ENCODE results near the gene C3.

C3 gene

DNA sequence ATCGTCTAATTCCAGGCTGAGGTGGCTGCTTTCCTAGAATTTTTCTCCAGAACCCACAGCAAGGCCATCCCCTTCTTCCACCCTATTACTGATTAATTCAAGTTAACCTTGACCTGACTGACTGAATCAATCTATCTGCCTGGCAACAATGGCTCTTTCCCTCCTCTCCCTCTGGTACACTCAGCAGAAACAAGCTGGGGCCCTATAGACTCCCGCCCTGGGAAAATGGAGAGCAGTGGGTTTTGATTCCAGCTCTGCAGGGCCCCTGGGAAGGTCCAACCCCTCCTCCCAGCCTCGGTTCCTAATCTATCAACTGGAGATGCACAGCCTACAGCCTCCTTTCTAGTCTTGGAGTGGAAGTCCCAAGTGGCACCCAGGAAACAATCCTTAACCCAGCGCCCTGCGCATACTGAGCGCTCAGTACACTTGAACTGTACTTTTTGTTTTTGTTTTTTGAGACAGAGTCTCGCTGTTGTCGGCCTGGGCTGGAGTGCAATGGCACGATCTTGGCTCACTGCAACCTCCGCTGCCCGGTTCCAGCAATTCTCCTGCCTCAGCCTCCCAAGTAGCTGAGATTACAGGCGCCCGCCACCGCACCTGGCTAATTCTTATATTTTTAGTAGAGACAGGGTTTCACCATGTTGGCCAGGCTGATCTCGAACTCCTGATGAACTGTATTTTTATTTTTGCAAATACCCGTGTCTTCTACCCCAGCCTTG is 5.2 kb upstream of the C3 start:
- no peak for DNase-seq (ENCODE audit: low read depth)
- TF ChIP-seq, protein P1, sequence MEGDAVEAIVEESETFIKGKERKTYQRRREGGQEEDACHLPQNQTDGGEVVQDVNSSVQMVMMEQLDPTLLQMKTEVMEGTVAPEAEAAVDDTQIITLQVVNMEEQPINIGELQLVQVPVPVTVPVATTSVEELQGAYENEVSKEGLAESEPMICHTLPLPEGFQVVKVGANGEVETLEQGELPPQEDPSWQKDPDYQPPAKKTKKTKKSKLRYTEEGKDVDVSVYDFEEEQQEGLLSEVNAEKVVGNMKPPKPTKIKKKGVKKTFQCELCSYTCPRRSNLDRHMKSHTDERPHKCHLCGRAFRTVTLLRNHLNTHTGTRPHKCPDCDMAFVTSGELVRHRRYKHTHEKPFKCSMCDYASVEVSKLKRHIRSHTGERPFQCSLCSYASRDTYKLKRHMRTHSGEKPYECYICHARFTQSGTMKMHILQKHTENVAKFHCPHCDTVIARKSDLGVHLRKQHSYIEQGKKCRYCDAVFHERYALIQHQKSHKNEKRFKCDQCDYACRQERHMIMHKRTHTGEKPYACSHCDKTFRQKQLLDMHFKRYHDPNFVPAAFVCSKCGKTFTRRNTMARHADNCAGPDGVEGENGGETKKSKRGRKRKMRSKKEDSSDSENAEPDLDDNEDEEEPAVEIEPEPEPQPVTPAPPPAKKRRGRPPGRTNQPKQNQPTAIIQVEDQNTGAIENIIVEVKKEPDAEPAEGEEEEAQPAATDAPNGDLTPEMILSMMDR (conservative IDR thresholded peaks at IDR 0.05; ENCODE audit: low read length): no peak
- no peak overlapping the region for H3K4me3 ChIP-seq (ENCODE audit: low read length)

DNA sequence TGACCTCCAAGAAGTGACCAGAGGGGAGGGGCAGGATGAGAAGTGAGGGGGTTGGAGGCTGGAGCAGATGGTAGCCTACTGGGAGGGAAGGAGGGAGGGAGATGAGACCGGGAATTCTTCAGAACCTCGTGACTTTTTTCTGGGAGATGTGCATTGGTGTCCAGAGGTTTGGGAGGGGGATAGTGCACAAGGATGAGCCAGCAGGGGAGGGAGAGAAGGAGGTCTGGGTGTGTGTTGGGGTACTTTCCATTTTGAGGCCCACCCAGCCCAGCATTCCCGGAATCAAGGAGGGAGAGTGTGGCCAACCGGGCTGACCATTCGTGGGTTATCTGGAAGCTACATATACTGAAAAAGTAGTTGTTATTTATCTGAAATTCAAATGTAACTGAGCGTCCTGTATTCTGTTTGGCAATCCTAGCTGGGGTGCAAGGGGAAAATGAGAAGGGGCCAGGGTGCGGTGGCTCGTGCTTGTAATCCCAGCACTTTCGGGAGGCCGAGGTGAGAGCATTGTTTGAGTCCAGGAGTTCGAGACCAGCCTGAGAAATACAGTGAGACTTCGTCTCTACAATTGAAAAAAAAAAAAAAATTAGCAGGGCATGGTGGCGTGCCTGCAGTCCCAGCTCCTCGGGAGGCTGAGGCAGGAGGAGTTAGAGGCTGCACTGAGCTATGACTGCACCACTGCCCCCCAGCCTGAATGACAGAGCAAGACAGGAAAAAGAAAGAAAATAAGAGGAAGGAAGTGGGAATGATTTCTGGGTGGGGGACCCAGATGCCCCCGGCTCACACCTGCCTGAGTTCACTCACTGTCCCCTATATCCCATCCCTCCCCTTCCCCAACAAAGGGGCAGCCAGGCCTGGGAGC is 4.4 kb upstream of the C3 start:
- H3K4me3 ChIP-seq (ENCODE audit: low read length): no peak overlapping the region
- TF ChIP-seq, protein P1 (conservative IDR thresholded peaks at IDR 0.05; ENCODE audit: low read length): no peak
- no peak for DNase-seq (ENCODE audit: low read depth)

DNA sequence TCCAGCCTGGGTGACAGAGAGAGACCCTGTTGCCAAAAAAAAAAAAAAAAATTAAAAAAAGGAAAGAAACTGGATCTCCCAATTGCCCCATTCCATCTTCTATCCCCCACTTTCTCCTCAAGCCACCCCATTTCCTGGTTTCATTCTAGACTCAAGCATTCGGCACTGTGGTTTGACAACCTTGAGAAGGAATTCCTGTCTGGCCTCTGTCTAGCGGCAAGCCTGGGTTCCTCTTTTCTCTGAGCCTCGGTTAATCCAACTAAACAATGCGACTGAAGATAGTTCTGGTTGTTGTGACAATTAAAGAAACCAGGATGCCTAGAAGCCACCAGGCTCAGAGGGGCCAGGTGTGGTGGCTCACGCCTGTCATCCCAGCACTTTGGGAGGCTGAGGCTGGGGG is 3.3 kb upstream of the C3 start:
- DNase-seq (ENCODE audit: low read depth): peak; percentile 29
- no peak overlapping the region for H3K4me3 ChIP-seq (ENCODE audit: low read length)
- TF ChIP-seq, protein P1 (conservative IDR thresholded peaks at IDR 0.05; ENCODE audit: low read length): no peak

DNA sequence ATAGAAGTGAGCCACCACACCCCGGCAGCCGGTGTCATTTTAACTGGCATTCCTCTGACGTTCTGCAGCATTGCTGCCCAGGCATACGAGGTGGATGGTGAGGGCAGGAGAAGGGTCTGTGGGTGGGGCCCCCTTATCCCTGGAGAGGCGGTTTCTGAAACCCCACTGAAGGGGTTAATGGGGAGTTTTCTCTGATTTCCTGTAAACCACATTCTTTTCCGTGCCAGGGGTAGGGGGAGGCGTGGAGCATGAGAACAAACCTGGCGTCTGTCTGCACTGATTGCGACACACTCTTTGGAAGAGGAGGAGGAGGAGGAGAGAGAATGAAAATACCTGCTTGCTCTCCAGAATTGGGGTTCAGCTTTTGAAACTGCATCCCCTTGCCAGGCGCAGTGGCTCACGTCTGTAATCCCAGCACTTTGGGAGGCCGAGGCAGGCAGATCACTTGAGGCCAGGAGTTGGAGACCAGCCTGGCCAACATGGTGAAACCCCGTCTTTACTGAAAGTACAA is 2.7 kb upstream of the C3 start:
- no peak overlapping the region for H3K4me3 ChIP-seq (ENCODE audit: low read length)
- peak; percentile 48 for DNase-seq (ENCODE audit: low read depth)
- TF ChIP-seq, protein P1 (conservative IDR thresholded peaks at IDR 0.05; ENCODE audit: low read length): no peak

DNA sequence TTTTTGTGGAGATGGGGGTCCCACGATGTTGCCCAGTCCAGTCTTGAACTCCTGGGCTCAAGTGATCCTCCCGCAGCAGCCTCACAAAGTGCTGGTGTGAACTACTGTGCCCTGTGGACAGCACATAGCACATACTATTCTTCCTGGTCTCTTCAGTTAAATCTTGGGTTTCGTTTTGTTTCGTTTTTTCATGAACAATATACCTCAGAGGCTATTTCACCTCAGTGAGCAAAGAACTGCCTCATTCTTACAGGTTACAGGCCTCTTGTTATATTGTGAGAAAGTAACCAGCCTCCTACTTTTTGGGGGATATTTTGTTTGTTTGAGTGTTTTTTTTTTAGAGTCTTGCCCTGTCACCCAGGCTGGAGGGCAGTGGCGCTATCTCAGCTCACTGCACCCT is 1.3 kb upstream of the C3 start:
- no peak for DNase-seq (ENCODE audit: low read depth)
- TF ChIP-seq, protein P1 (conservative IDR thresholded peaks at IDR 0.05; ENCODE audit: low read length): no peak
- H3K4me3 ChIP-seq (ENCODE audit: low read length): no peak overlapping the region

DNA sequence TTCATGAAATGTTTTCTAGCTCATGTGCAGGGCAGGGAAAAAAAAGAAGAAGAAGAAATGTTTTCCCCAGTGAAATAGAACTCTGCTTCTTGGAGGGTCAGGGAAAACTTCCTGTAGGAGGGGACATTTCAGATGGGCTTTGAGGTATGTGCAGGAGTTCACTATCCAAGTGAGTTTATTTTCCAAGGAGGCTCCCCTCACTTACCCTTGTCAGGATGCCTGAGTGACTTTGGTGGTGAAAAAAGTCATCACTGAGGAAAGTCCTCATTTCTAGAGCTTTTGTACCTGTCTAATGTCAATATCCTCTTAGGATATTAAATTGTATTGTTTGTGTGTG is 656 bp upstream of the C3 start:
- H3K4me3 ChIP-seq (ENCODE audit: low read length): no peak overlapping the region
- DNase-seq (ENCODE audit: low read depth): no peak
- TF ChIP-seq, protein P1 (conservative IDR thresholded peaks at IDR 0.05; ENCODE audit: low read length): no peak

DNA sequence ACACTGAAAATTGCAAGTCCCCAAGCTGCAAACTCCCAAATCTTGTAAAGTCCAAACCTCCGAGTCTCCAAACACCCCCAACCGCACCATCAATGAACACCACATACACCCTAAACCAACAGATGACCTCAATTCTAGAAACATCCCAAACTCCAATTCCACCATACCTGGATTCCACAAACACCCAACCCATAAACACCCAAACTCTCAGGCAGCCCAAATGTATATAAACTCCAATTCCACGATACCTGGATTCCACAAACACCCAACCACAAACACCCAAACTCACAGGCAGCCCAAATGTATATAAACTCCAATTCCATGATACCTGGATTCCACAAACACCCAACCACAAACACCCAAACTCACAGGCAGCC is 470 bp downstream of the C3 start:
- TF ChIP-seq, protein P1 (conservative IDR thresholded peaks at IDR 0.05; ENCODE audit: low read length): no peak
- no peak overlapping the region for H3K4me3 ChIP-seq (ENCODE audit: low read length)
- DNase-seq (ENCODE audit: low read depth): no peak
